MM.1S (cell line): ENCODE measurements around the gene OBSL1.

Experiments
- DNase-seq: peaks from one replicate; pipeline ENCODE4 v3.0.0-alpha.2; 2015
- H2AFZ ChIP-seq: fragments of 300-600 bp; sonication (generic); 2 replicates; pipeline ENCODE4 v1.6.0; 2016; ENCODE audit warnings: antibody characterized with exemption, low read length
- H3F3A ChIP-seq: fragments of 300-600 bp; sonication (generic); 2 replicates; pipeline ENCODE4 v1.6.1; 2016; ENCODE audit warnings: mild to moderate bottlenecking, antibody characterized with exemption, low read length, moderate library complexity, mixed read lengths; ENCODE audit not compliant: insufficient read depth
- H3K27ac ChIP-seq: fragments of 300-600 bp; sonication (generic); 2 replicates; pipeline ENCODE4 v1.5.1; 2016; ENCODE audit warnings: mild to moderate bottlenecking, low read length
- H3K27me3 ChIP-seq: fragments of 300-600 bp; sonication (generic); replicated peaks from 2 replicates; pipeline ENCODE4 v1.6.0; 2016; ENCODE audit warnings: low read length; ENCODE audit not compliant: insufficient read depth
- H3K36me3 ChIP-seq: fragments of 300-600 bp; sonication (generic); replicated peaks from 2 replicates; pipeline ENCODE4 v1.6.1; 2016; ENCODE audit warnings: mild to moderate bottlenecking, low read length, mixed read lengths; ENCODE audit not compliant: insufficient read depth
- H3K4me1 ChIP-seq: fragments of 300-600 bp; sonication (generic); 2 replicates; pipeline ENCODE4 v1.6.1; 2016; ENCODE audit warnings: low read length, mixed read lengths
- H3K4me2 ChIP-seq: fragments of 300-600 bp; sonication (generic); 2 replicates; pipeline ENCODE4 v1.6.0; 2016; ENCODE audit warnings: low read depth, low read length
- H3K4me3 ChIP-seq: fragments of 300-600 bp; sonication (generic); 2 replicates; pipeline ENCODE4 v1.5.1; 2016; ENCODE audit warnings: low read length, mixed read lengths
- H3K79me2 ChIP-seq: fragments of 300-600 bp; sonication (generic); 2 replicates; pipeline ENCODE4 v1.6.1; 2016; ENCODE audit warnings: mixed run types, low read length, mixed read lengths
- H3K9ac ChIP-seq: fragments of 300-600 bp; sonication (generic); 2 replicates; pipeline ENCODE4 v1.6.1; 2016; ENCODE audit warnings: low read length, mixed read lengths
- H3K9me2 ChIP-seq: fragments of 300-600 bp; sonication (generic); replicated peaks from 2 replicates; pipeline ENCODE4 v1.6.1; 2016; ENCODE audit warnings: mild to moderate bottlenecking, low read length, mixed read lengths; ENCODE audit not compliant: insufficient read depth
- H3K9me3 ChIP-seq: fragments of 300-600 bp; sonication (generic); replicated peaks from 2 replicates; pipeline ENCODE4 v1.6.1; 2016; ENCODE audit warnings: mild to moderate bottlenecking, low read length, mixed read lengths; ENCODE audit not compliant: insufficient read depth
- H4K20me1 ChIP-seq: fragments of 300-600 bp; sonication (generic); 2 replicates; pipeline ENCODE4 v1.6.1; 2016; ENCODE audit warnings: mild to moderate bottlenecking, low read length, moderate library complexity, mixed read lengths; ENCODE audit not compliant: insufficient read depth
- CTCF ChIP-seq: fragments of 300-600 bp; sonication (generic); IDR thresholded peaks from 2 replicates; pipeline ENCODE4 v1.5.1; 2016; ENCODE audit warnings: antibody characterized with exemption, low read length, mixed read lengths
- EZH2 ChIP-seq: fragments of 300-600 bp; sonication (generic); optimal IDR thresholded peaks from 2 replicates; pipeline ENCODE3; 2017; ENCODE audit warnings: low read depth, mild to moderate bottlenecking, antibody characterized with exemption, low read length, mixed read lengths
- EZH2phosphoT487 ChIP-seq: fragments of 300-600 bp; sonication (generic); IDR thresholded peaks from 2 replicates; pipeline ENCODE4 v1.6.1; 2018; ENCODE audit warnings: antibody characterized with exemption, low read length

Gene OBSL1

GRCh38 chr2:219551441-219552381, 19.6 kb downstream of the OBSL1 start:
- Histone ChIP-seq H3K4me1 (no peaks in the 10 kb centered on the region), H3K27me3 (peaks cover 33% of the 10 kb centered on the region), H3K9me3 (no peaks in the 10 kb centered on the region), H4K20me1 (no peaks in the 10 kb centered on the region), H3K36me3 (no peaks in the 10 kb centered on the region), H3K27ac (no peak overlapping the region), H3K4me2 (peak overlapping the region; percentile 75), H3F3A (no peaks in the 10 kb centered on the region), H2AFZ (peak overlapping the region; percentile 58), H3K9me2 (no peaks in the 10 kb centered on the region), H3K79me2 (no peaks in the 10 kb centered on the region), H3K9ac (no peak overlapping the region), H3K4me3 (peak overlapping the region; percentile 60)
- no peak for TF ChIP-seq EZH2
- TF ChIP-seq CTCF: no peak
- TF ChIP-seq EZH2phosphoT487: no peak
- no peak for DNase-seq

DNA sequence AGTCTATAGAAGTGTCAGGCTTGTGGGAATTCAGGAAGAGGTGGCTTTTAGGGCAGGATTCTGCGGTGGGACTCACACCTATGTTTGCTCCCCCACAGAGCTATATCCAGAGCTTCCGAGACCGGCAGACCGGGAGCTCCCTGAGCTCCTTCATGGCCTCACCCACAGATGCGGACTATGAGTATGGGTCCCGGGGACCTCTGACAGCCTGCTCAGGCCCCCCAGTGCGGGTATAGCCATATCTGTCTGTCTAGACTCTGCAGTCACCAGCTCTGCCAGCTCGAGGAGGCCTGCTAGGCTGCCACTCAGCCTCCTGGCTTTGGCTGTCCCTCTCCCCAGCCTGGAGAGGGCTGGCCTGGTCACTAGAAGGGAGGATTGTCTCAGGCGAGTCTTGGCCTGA, 21.7 kb downstream of the OBSL1 start:
- Histone ChIP-seq H3K36me3 (no peaks in the 10 kb centered on the region), H4K20me1 (no peaks in the 10 kb centered on the region), H3K27me3 (peaks cover 13% of the 10 kb centered on the region; the same call in 1 of the 2 replicates), H3K9me3 (no peaks in the 10 kb centered on the region), H3K9me2 (no peaks in the 10 kb centered on the region), H3K79me2 (no peaks in the 10 kb centered on the region), H3K9ac (no peak overlapping the region), H3K4me3 (no peak overlapping the region), H3K4me2 (no peak overlapping the region), H3K27ac (no peak overlapping the region), H2AFZ (no peak overlapping the region), H3F3A (no peaks in the 10 kb centered on the region), H3K4me1 (no peaks in the 10 kb centered on the region)
- no peak for TF ChIP-seq CTCF
- no peak for TF ChIP-seq EZH2
- no peak for TF ChIP-seq EZH2phosphoT487
- DNase-seq: no peak

DNA sequence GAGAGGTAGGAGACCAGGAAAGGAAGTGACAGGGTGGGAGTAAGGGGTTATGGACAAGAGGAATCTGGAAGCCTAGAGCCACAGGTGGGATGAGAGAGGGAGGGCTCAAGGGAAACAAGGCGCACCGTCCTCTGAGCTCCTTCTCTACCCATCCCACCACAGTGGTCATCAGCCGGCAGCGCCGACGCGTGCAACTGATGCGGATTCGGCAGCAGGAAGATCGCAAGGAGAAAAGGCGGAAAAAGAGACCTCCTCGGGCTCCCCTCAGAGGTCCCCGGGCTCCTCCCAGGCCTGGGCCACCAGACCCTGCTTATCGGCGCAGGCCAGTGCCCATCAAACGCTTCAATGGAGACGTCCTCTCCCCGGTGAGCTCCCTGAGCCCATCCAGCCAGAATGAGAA, 22.3 kb downstream of the OBSL1 start:
- DNase-seq: no peak
- Histone ChIP-seq H3K27me3 (peaks cover 7% of the 10 kb centered on the region; the same call in 1 of the 2 replicates), H3K9me3 (no peaks in the 10 kb centered on the region), H3K4me2 (no peak overlapping the region), H4K20me1 (no peaks in the 10 kb centered on the region), H3K27ac (no peak overlapping the region), H3K9ac (no peak overlapping the region), H3F3A (no peaks in the 10 kb centered on the region), H2AFZ (no peak overlapping the region), H3K79me2 (no peaks in the 10 kb centered on the region), H3K4me1 (0 out of 2 replicates have a peak, but pooled peaks cover 4% of the 10 kb centered on the region), H3K36me3 (no peaks in the 10 kb centered on the region), H3K4me3 (no peak overlapping the region), H3K9me2 (no peaks in the 10 kb centered on the region)
- TF ChIP-seq CTCF (no peak), EZH2phosphoT487 (no peak), EZH2 (no peak)
